Measurements from ENCODE around the gene DNAJB9. TPM values are rescaled to one million over a fixed set of nuclear protein-coding genes. Genes with fewer than 3 reads are reported as not detected.

Gene DNAJB9
- total and polyA plus RNA-seq, 9 of the 15 experiments (the other 6 are each of a cell fraction or from before 2014, with no cell fraction given), result 4.3 to 34.2 (median 9.6) TPM

GRCh38 chr7:108525985-108526767, 43.5 kb upstream of the DNAJB9 start, which contains the start of gene PNPLA8 (continued):
- TF ChIP-seq CEBPB (tag; IDR thresholded peaks at IDR 0.05) (peak; percentile 99), KDM5B (IDR thresholded peaks at IDR 0.05; ENCODE audit: insufficient replicate concordance, low read depth, low read length) (peak; percentile 94), E2F4 (CRISPR knock-in tag; IDR thresholded peaks at IDR 0.05; ENCODE audit: low read depth) (peak; percentile 95), SP1 (CRISPR knock-in tag; IDR thresholded peaks at IDR 0.05) (peak; percentile 99), TAF9B (IDR thresholded peaks at IDR 0.05; ENCODE audit: partially characterized antibody) (peak; percentile 78), ZNF551 (CRISPR knock-in tag; IDR thresholded peaks at IDR 0.05) (no peak), RCOR1 (IDR thresholded peaks at IDR 0.05; ENCODE audit: borderline replicate concordance in 1 of 2, low read depth in 2 of 2, low read length in 2 of 2) (peak in 1 of 2 experiments; percentile 77; a peak in 2 of 4 replicates), DEAF1 (CRISPR knock-in tag; IDR thresholded peaks at IDR 0.05) (0 out of 2 replicates have a peak, but pooled peaks have one; percentile 25), MEF2D (tag; conservative IDR thresholded peaks at IDR 0.05; ENCODE audit: low read depth) (no peak), ZNF311 (CRISPR knock-in tag; IDR thresholded peaks at IDR 0.05) (no peak), SMAD1 (IDR thresholded peaks at IDR 0.05; ENCODE audit: low read depth, low read length, partially characterized antibody) (peak; percentile 89), ZNF24 (IDR thresholded peaks at IDR 0.05) (0 out of 2 replicates have a peak, but pooled peaks have one; percentile 9), MXI1 (IDR thresholded peaks at IDR 0.05; ENCODE audit: low read depth, low read length) (peak; percentile 69), TSHZ1 (CRISPR knock-in tag; IDR thresholded peaks at IDR 0.05) (0 out of 2 replicates have a peak, but pooled peaks have one; percentile 46), VEZF1 (CRISPR knock-in tag; IDR thresholded peaks at IDR 0.05) (peak; percentile 85), DACH1 (IDR thresholded peaks at IDR 0.05; ENCODE audit: partially characterized antibody) (peak; percentile 98), ZNF41 (CRISPR knock-in tag; conservative IDR thresholded peaks at IDR 0.05) (no peak), ZNF57 (CRISPR knock-in tag; IDR thresholded peaks at IDR 0.05) (no peak), ZBED1 (IDR thresholded peaks at IDR 0.05) (peak; percentile 75; the same call in 1 of the 2 replicates), PCBP1 (IDR thresholded peaks at IDR 0.05; ENCODE audit: low read depth, low read length, poor library complexity, severe bottlenecking) (peak; percentile 90)

Data from K562 (cell line).